Activated CD8-positive, alpha-beta memory T cell treated with anti-CD3 and anti-CD28 coated beads for 1 hour (primary cell): ENCODE data around the gene RBM38.
"Not testable (repeated sequence)": the region's sequence is repeated elsewhere in the genome, so short reads cannot be mapped to it uniquely, and the experiment has no call there.

Source experiments
- DNase-seq, 2 donors: peaks; one replicate each; pipeline ENCODE4 v3.0.0-alpha.2; 2020; ENCODE audit warnings: low read depth in 1 of 2; ENCODE audit errors: extremely low read depth in 1 of 2

RBM38 gene

DNA sequence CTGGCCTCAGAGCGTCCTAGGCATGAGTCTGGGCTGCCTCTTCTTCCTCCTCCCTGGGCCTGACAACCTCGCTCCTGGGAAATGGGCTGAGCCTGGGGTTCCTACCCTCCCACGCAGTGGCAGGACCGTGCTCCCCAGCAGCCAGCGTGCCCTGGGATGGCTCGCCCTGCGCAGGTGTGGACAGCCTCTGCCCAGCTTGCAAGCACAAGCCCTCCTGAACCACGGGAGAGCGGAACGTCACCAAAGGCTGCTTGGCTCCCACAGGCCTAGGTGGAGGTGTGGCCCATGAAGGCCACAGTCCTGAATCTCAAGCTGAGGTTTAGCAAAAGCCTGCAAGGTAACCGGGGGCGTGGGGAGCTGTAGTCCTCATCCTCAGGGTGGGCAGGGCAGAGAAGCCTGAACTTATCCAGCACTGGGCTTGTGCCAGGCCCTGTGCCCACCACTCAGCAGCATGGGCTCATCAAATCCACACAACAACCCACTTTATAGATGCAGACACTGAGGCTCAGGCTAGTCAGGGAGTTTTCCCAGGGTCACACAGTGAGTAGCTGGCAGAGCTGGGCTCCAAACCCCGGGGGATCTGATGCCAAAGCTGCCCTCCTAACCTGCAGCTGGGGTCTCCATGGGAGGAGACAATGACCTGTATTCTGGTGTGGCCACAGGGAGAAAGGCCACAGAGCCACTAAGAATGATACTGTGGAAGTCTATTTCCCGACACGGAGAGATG, 25.3 kb downstream of the RBM38 start:
- no peak for DNase-seq

DNA sequence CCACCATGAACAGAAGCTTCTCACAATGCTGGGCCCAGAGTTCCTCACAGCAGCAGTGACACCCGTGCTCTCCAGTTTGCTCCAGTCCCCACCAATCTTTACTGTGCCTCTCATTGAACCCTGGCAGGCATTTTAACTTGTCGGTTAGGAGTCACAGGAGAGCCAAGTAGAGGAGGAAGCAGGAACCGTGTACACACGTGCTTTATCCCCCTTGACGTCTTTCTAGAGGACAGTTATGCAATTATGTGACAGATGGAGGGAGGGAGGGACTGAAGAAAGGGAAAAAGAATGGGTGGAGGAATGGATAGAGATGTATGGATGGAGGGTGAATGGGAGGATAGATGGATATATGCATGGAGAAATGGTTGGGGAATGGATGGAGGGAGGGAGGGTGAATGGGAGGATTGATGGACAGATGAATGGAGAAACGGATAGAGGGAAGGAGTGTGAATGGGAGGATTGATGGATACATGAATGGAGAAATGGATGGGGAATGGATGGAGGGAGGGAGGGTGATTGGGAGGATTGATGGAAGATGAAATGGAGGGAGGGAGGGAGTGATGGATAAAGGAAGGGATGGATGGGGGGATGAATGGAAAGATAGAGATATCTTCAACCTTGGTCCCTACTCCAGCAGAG, 26.0 kb downstream of the RBM38 start:
- DNase-seq = no peak

DNA sequence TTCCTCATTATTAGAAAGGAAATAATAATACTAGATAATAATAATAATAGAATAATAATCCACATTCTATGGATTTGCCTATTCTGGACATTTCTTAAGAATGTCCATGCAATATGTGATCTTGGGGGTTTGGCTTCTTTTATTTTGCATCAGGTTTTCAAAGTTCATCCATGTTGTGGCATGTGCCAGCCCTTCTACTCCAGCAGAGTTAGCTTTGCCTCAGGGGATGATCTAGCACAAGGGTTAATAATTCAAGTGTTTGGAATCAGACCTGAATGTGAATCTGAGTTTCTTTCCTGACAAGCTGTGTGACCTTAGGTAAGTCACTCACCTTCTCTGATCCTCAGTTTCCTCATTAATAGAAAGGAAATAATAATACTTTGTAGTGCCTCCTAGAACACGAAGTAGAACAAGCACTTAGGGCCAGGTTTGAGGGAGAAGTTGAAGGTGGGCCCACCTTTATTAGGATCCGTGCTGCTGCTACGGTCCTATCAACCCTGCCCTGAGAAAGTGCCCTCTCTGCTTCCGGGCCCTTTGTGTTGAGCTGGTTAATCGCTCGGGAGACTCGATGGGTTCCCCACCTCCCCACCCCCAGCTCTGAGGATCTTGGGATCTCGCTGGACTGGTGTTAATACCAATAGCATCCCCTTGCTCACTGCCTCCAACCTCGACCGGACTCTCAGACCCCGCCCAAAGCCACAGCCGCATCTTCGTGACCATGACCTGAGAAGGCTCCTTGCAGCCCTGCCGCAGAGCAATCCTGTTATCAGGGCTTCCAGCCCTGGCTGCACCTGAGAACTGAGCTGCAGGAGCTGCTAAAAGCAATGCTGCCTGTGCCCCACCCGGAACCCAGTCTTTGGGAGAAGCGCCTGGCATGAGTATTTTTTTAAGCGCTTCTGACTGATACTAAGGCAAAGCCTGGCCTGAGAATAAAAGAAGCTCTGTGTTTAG, 26.9 kb downstream of the RBM38 start:
- no peak for DNase-seq

DNA sequence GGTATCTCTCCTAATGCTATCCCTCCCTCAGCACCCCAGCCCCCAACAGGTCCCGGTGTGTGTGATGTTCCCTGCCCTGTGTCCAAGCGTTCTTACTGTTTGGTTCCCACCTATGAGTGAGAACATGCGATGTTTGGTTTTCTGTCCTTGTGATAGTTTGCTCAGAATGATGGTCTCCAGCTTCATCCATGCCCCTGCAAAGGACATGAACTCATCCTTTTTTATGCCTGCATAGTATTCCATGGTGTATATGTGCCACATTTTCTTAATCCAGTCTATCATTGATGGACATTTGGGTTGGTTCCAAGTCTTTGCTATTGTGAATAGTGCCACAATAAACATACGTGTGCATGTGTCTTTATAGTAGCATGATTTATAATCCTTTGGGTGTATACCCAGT, 28.3 kb downstream of the RBM38 start:
- DNase-seq = not testable (repeated sequence)

DNA sequence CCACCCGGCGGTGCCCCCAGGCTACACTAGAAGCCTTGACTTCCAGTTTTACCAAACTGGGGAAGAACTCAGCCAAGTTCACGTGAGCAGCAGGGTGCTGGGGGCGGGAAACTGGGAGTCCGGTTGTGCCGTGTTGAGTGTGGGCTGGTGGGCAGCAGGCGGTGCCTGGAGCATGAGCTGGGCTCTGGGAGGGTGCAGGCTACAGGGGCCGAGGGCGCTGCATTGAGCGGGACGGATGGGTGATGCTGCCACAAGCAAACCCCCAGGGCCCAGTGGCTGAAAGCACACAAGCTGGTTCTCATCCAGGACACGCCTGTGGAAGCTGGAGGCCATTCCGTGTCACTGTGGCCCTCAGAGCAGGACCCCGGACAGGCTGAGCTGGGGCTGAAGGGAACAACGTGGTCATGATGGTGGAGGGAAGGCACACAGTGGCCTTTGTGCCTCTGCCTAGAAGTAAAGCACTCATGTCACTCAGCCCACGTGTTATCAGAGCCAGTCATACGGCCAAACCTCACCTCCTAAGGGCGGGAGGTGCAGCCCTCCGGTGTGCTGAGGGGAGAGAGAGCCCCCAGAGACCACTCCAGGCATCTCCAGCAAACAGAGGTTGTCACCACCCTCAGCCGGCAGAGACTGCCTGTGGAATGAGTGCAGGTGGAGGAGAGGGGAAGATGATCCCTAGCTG, 29.5 kb downstream of the RBM38 start:
- no peak for DNase-seq

DNA sequence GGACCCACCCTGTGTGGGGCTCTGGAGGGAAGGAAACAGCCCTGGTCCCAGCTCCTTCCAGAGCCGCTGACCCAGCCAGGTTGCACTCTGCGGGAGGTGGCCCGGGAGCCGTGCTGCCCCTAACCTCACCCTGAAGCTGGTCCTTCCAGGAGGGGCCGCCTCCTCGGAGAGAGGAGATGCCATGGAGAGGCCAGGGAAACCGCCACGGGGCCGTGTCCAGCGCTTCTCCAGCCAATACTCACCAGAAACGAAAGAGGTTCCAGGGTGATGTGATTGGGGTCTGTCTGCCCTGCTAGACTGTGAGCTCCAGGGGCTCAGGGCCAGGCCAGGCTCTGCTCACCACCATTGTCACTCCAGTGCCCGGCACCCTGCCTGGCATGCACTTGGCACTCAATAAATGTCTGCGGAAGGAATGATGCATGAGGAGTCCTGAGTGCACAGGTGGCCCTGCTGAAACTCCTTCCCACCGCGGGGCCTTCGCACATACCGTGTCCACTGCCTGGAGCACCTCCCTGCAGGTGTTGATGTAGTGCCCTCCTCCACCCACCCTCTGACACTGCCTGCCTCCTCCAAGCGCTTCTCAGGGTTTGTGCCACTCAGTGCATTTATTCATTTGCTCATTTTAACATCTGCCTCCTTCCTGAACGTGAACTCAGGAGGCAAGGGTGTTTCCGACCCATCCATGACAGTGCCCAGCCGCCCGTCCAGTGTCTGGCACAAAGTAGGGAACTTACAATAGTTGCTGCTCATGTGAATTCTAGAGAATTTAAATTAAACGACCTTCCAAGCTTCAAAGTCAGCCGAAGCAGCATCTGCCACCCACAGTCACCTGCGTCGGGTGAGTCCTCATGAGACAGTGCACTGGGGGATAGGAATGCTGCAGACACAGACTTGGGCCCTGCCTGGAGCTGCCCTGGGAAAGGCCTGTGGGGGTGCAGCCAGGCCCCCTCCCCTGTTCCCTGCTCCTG, 30.3 kb downstream of the RBM38 start:
- DNase-seq = no peak

DNA sequence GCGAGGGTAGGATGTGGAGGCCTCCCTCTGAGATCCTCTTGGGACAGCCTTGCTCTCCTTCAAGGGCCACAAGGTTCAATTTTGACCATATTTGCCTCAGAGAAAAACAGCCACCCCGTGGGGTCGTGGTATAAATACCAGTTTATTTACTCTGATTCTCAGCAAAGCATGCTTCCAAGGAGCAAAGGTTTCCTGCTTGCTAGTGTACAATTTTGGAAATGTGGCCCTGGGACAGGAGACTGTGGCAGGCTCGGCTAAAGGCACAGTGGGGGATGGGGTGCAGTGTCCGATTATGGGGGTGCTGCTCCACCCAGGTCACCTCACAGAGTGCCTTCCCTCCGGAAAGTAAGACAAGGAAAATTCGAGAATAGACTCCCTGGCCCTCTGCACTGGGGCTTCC, 31.1 kb downstream of the RBM38 start:
- DNase-seq = no peak

DNA sequence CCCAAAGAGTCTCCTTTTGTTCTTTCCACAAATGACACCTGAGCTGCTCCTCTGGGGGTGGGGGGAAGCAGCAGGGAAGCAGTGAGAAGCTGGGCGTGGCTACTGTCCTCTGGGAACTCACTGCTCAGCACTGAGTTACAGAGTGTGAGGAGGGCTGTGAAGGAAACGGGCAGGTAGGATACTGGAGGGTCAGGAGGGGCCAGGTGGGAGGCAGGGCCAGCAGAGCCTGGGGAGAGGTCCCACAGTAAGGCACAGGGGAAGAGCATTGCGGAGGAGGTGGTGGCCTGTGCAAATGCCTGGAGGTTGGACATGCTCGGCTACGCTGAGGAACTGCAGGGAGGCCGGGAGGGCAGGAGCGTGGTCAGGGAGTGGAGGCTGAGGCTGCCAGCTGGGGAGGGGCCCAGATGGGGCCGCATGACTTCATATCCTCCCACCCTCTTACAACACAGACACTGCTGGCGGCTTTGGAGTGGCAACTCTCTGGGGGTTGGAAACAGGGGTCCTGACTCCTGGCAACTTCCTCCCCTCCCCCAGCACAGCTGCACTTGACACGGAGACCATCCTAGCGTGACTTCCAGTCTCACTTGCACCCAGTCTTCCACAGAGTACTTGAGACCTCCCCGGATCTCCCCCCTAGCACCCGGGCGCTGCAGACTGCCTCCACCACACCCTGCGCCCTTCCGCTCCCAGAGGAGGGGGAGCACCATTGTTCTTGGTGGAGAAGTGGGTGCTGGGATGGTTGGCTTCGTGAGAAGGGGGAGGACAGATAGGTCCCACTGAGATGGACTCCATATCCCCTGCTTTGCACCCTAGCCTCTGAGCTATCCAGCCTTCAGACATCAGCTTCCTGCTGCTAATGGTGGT, 34.2 kb downstream of the RBM38 start:
- DNase-seq = no peak

DNA sequence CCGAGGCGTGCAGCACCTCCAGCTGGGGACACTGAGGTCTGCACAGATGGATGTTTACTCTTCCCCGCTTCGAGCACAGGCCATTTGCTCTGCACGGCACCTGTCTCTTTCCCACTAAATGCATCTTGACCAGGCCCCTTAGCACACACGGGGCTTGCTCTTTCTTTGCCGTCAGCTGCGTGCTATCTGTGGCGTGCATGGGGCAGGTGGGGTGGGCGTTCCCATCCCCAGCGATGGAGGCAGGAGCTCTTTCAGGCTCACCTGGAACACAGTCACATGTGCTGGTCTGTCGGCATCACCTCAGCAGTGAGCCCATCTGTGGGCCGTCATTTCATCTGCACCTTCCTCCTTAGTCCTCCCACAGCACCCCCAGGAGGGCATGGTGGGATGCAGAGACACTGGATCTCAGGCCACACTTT, 35.1 kb downstream of the RBM38 start:
- no peak for DNase-seq

DNA sequence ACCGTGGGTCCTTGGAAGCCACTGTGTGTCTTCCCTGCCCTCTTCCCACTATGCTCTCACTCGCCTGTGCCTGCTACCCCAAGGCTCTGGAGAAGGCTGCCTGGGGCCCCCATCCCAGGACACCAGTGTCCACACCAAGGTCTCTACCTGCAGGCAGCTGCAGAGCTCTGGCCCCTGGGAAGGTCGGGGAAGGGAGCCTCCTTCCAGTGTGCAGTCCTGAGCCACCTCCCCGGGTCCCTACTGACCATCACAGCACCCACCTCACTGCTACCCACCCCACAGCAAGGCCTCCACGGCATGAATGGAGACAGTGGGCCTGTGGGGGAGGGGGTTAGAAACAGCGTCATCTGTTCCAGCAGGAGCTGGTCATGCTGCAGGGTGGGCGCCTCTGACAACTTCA, 35.6 kb downstream of the RBM38 start:
- DNase-seq = no peak

DNA sequence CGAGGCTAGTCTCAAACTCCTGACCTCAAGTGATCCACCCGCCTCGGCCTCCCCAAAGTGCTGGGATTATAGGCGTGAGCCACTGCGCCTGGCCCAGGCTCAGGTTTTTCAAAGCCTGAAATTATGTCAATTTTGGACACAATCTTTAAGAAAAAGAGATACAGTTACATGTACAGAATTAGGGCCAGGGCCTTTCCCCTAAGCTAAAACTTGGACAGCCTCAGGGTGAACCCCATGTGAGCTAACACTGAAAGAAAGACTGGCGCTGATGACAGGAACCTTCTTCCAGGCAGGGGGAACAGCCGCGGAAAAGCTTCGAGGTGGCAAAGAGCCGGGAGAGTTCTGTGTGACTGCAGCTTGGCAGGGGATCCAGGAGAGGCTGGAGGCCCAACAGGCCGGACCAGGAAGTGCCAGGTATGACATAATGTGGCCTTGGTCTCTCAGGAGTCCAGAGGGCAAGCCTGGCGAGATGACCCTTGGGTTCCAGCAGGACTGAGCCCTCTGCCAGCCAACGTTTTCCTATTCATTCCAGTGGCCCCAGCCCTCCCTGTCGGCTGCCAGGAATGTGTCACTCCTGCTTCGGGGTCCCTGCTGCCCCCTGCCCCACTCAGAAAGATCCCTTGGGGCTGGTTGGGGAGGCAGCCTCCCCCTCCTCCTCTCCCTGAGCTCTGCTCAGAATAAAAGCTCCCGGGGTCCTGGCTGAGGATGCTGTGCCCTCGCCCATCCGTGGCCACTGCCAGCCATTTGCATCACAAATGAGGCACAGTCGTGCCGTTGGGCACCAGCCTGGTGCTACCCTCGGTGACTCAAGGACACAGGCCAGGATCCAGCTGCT, 37.3 kb downstream of the RBM38 start:
- DNase-seq = no peak

DNA sequence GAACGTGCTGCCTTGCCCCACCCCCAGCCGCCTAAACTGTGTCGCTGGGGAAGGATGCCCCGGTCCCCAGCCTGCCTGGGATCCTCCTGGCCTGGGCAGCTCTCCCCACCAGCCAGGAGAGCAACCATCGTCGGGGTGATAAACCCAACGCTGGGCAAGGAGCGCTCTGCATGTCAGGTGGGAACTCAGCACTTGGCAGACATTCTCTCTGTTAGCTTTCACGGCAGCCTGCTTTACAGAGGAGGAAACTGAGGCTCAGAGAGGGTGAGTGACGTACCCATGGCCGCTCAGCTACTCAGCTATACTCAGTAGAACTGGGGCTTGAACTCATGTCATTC, 37.9 kb downstream of the RBM38 start:
- DNase-seq = no peak

DNA sequence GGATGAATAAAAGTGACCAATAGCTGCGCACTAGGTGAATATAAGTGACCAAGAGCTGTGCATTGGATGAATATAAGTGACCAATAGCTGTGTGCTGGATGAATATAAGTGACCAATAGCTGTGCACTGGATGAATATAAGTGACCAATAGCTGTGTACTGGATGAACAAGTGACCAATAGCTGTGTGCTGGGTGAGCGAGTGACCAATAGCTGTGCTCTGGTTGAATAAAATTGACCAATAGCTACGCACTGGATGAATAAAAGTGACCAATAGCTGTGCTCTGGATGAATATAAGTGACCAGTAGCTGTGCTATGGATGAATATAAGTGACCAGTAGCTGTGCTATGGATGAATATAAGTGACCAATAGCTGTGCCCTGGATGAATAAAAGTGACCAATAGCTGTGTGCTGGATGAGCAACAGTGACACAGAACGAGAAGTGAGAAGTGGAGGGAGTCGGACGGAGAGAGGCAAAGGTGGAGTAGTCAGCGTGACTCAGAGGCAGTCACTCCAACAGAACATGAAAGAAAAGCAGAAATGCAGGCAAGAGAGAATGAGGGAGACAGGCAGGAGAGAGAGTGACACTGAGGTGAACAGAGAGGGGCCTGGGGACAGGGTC, 38.5 kb downstream of the RBM38 start:
- no peak for DNase-seq

DNA sequence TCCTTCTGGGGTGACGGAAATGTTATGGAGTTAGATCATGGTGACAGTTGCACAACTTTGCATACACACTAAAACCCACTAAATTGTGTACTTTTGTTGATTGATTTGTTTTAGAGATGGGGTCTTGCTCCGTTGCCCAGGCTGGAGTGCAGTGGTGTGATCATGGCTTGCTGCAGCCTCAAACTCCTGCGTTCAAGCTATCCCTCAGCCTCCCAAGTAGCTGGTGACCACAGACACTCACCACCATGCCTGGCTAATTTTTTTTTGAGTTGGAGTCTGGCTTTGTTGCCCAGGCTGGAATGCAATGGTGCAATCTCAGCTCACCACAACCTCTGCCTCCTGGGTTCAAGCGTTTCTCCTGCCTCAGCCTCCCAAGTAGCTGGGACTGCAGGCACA, 39.0 kb downstream of the RBM38 start:
- not testable (repeated sequence) for DNase-seq

DNA sequence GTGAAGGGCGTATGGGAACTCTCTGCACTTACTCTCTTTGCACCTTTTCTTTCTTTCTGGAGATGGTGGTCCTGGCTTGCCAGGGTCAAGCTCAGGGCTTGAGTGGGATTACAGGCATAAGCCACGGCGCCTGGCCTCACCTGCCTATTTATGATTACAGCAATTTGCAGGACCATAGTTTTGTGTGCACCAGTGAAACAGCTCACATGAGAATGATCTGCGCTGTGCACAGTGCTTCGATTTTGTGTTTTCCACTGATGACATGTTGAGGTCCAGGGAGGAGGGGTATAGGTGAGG, 40.3 kb downstream of the RBM38 start:
- DNase-seq = no peak

DNA sequence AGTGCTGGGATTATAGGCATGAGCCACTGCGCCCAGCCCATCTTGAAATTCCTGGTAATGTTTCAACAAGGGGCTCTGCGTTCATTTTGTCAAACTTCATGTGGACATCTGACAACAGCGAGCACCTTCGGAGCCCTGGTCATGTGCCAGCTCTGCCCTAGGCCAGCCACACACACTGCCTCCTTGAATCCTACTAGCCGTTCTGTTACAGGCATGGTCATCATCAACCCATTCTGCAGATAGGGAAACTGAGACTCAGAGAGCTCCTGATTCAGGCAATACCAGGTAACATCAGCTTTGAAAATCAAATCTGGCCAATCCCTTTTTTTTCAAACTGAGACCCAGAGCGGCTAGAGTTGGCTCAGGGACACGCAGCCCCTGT, 41.3 kb downstream of the RBM38 start:
- no peak for DNase-seq

DNA sequence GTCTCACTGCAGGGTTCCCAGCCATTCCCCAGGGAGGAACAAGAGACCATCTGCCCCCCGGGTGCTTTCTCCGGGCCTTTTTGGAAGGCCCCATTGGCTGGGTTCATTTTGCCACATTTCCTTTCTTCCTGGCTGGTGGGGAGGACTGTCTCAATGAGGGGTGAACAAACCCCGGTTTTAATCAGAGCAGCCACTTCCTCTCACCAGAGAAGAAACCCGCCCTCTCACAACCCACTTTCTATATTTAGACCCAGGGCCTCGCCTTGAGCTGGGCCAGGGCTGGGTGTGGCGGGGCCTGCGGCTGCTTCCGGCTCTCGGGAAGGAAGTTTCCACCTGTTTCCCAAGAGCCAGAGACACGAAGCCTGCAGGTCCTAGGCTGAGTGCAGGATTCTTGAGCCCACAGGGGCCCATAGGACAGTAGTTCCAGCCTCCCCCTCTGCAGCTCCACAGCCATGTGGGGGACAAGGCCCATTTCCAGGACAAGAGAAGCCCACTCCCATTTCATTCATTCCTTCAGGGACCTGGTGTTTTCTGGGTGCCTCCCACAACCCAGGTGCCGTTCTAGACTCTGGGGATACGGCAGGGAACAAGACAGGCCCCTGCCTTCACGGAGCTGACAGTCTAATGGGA, 41.8 kb downstream of the RBM38 start:
- peak; percentile 19 to 39 for DNase-seq
